Measurements from ENCODE around the gene DUSP9. TPM values are rescaled to one million over a fixed set of nuclear protein-coding genes. Genes with fewer than 3 reads are reported as not detected.
"Not testable (repeated sequence)": the region's sequence is repeated elsewhere in the genome, so short reads cannot be mapped to it uniquely, and the experiment has no call there.

Gene DUSP9
- total and polyA plus RNA-seq, 2 experiments from 2014 or later: 75.5 to 86.2 TPM

DNA sequence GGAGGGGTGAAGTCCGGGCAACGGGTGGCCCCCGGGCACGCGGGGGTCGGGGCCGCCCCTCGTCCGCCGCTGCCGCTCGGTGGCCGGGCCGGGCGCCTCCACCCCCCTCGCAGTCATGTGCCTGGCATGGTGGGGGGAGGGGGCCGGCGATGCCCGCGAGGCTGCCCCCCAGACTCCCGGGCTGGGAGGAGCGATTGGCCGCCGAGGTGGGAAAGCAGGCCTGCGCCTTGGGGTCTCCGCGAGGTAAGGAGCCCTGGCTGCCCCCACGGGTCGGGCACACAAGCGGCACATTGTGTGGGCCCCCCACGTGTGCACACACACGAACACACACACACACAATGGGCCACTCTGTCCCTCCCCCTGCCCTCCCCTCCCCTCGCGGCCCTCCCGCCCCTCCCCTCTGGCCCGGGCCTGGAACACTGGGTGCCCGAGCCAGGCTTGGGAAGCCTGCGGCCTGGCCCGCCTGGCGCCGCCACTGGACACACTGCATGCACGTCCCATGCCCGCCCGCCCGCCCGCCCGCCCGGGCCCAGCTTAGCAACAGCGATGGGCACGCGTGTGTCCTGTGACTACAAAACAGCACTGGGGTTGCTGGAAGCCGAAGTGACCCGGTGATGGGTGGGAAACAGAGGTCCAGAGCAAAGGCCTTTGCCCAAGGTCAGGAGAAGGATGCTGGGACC lies 42.0 kb downstream of the DUSP9 start:
- Histone ChIP-seq H3K27ac (no peak overlapping the region), H4K20me1 (ENCODE audit: insufficient read depth, poor library complexity, severe bottlenecking) (peaks cover 2% of the 10 kb centered on the region), H3K9me3 (ENCODE audit: low read depth) (no peaks in the 10 kb centered on the region), H2AFZ (no peak overlapping the region), H3K4me1 (ENCODE audit: insufficient read depth) (peaks cover 10% of the 10 kb centered on the region), H3K79me2 (no peaks in the 10 kb centered on the region), H3K36me3 (replicated peaks; ENCODE audit: insufficient read depth, low read depth) (no peaks in the 10 kb centered on the region), H3K9me2 (replicated peaks; ENCODE audit: insufficient read depth) (no peaks in the 10 kb centered on the region), H3K27me3 (no peaks in the 10 kb centered on the region), H3K4me3 (peak overlapping the region; percentile 13), H3K4me2 (peak overlapping the region; percentile 76)
- DNase-seq (ENCODE audit: low spot score): no peak
- TF ChIP-seq, protein P1, sequence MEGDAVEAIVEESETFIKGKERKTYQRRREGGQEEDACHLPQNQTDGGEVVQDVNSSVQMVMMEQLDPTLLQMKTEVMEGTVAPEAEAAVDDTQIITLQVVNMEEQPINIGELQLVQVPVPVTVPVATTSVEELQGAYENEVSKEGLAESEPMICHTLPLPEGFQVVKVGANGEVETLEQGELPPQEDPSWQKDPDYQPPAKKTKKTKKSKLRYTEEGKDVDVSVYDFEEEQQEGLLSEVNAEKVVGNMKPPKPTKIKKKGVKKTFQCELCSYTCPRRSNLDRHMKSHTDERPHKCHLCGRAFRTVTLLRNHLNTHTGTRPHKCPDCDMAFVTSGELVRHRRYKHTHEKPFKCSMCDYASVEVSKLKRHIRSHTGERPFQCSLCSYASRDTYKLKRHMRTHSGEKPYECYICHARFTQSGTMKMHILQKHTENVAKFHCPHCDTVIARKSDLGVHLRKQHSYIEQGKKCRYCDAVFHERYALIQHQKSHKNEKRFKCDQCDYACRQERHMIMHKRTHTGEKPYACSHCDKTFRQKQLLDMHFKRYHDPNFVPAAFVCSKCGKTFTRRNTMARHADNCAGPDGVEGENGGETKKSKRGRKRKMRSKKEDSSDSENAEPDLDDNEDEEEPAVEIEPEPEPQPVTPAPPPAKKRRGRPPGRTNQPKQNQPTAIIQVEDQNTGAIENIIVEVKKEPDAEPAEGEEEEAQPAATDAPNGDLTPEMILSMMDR (IDR thresholded peaks at IDR 0.05; ENCODE audit: poor library complexity): no peak
- 64% methylated on average over 7 of the region's 53 CpGs for WGBS (ENCODE audit: low lambda C conversion rate, missing lambda C conversion rate)

DNA sequence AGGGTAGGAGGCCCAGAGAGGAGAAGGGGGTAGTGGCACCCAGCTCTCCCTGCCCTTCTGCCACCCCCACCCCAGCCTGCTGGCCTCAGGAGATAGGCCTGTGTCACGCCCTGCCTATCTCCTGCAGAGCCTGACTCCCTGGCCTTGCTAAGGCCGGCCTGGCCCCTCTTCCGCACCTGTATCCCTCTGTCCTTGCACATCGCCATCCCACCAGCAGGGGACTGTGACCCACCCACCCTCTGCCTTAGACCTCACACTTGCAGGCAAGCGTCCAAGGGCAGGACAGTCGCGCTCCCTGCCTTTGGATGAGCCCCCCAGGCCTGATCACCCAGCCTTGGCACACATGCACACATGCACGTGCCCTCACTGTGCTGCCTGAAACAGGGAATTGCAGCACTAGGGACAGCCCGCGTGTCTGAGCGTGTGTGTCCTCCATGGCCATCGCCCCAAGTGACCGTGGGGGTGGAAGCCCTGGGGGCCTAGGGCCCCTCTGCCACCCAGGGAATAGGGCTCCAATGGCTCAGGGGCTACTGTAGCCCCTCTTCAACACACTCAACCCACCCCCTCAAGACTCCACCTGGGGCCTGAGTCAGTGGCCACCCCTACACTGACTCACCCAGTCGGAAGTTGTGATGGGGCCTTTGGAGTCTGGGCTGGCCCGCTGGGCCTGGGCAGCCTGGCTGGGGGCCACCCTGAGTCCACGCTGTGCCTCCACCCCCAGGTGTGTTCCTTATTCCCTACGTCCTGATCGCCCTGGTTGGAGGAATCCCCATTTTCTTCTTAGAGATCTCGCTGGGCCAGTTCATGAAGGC lies 42.9 kb downstream of the DUSP9 start:
- Histone ChIP-seq H3K4me3 (no peak overlapping the region), H3K4me1 (ENCODE audit: insufficient read depth) (peaks cover 9% of the 10 kb centered on the region)

DNA sequence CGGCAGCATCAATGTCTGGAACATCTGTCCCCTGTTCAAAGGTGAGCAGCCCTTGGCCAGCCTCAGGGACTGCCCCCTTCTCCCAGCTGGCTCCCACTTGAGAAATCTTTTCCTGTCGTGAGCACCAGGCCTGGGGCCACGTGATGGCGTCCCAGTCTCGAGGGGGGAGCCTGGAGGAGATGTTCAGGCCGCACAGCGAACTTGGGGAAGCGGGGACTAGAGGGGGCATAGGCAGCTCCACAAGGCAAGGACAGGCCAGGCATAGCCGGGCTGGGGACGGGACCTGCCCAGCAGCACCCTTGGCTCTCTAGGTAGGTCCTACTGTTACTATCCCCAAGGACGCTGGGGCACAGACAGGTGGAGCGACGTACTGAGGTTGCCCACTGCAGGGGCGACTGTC lies 43.5 kb downstream of the DUSP9 start:
- no peaks in the 10 kb centered on the region for H3K79me2 ChIP-seq
- no peak overlapping the region for H2AFZ ChIP-seq
- H4K20me1 ChIP-seq (ENCODE audit: insufficient read depth, poor library complexity, severe bottlenecking): peaks cover 2% of the 10 kb centered on the region
- no peaks in the 10 kb centered on the region for H3K27me3 ChIP-seq
- TF ChIP-seq EZH2phosphoT487 (IDR thresholded peaks at IDR 0.05; ENCODE audit: low read depth, severe bottlenecking, unreplicated experiment) (no peak), EZH2 (IDR thresholded peaks at IDR 0.05; ENCODE audit: borderline replicate concordance) (no peak)
- TF ChIP-seq, protein P1 (IDR thresholded peaks at IDR 0.05; ENCODE audit: poor library complexity): no peak
- no peak for DNase-seq (ENCODE audit: low spot score)
- WGBS (ENCODE audit: low lambda C conversion rate, missing lambda C conversion rate): 85% methylated on average over 10 of the region's 14 CpGs
- peak overlapping the region; percentile 76 for H3K4me2 ChIP-seq
- no peaks in the 10 kb centered on the region for H3K9me3 ChIP-seq (ENCODE audit: low read depth)
- no peaks in the 10 kb centered on the region for H3K9me2 ChIP-seq (replicated peaks; ENCODE audit: insufficient read depth)
- H3K27ac ChIP-seq: no peak overlapping the region
- peaks cover 4% of the 10 kb centered on the region for H3K4me1 ChIP-seq (ENCODE audit: insufficient read depth)
- no peak overlapping the region for H3K4me3 ChIP-seq
- H3K36me3 ChIP-seq (replicated peaks; ENCODE audit: insufficient read depth, low read depth): no peaks in the 10 kb centered on the region

More for the DNA sequence above, 42.9 kb downstream of the DUSP9 start:
- TF ChIP-seq EZH2 (IDR thresholded peaks at IDR 0.05; ENCODE audit: borderline replicate concordance) (no peak), EZH2phosphoT487 (IDR thresholded peaks at IDR 0.05; ENCODE audit: low read depth, severe bottlenecking, unreplicated experiment) (no peak)
- TF ChIP-seq, protein P1 (IDR thresholded peaks at IDR 0.05; ENCODE audit: poor library complexity): no peak
- H3K36me3 ChIP-seq (replicated peaks; ENCODE audit: insufficient read depth, low read depth): no peaks in the 10 kb centered on the region
- 84% methylated on average over 18 of the region's 19 CpGs for WGBS (ENCODE audit: low lambda C conversion rate, missing lambda C conversion rate)
- H3K79me2 ChIP-seq: no peaks in the 10 kb centered on the region
- peaks cover 2% of the 10 kb centered on the region for H4K20me1 ChIP-seq (ENCODE audit: insufficient read depth, poor library complexity, severe bottlenecking)
- H3K27ac ChIP-seq: no peak overlapping the region
- no peak for DNase-seq (ENCODE audit: low spot score)
- H2AFZ ChIP-seq: no peak overlapping the region
- no peaks in the 10 kb centered on the region for H3K9me2 ChIP-seq (replicated peaks; ENCODE audit: insufficient read depth)
- no peaks in the 10 kb centered on the region for H3K27me3 ChIP-seq
- peak overlapping the region; percentile 76 for H3K4me2 ChIP-seq
- H3K9me3 ChIP-seq (ENCODE audit: low read depth): no peaks in the 10 kb centered on the region

DNA sequence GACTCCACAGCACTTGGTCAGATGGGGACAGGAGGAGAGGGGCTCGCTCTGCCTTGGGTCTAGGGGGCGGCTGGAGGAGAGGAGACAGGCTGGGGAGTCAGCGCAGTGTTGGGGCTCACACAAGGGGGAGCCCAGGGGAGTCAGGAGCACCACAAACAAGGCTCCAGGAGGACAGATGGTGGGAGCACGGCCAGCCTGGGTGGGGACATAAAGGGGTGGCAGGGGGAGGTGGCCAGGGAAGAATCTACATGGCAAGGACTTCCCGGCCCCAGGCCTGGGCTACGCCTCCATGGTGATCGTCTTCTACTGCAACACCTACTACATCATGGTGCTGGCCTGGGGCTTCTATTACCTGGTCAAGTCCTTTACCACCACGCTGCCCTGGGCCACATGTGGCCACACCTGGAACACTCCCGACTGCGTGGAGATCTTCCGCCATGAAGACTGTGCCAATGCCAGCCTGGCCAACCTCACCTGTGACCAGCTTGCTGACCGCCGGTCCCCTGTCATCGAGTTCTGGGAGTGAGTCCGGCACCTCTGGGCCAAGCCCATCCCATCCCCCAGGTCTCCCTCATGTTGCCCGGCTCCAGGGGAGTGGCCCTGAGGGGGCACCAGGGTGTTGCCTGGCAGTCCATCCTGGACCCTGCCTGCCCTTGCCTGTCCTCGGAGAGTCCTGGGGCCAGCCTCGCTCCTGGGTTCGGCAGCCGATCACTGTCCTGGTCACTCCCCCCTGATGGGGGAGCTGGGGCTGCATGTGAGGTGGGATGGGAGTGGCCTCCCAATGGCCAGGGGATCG lies 44.2 kb downstream of the DUSP9 start:
- not testable (repeated sequence) for H3K9me3 ChIP-seq (ENCODE audit: low read depth); H3K4me3 ChIP-seq; H3K27ac ChIP-seq; H3K27me3 ChIP-seq; H3K36me3 ChIP-seq (replicated peaks; ENCODE audit: insufficient read depth, low read depth); H3K4me1 ChIP-seq (ENCODE audit: insufficient read depth); H3K79me2 ChIP-seq; H4K20me1 ChIP-seq (ENCODE audit: insufficient read depth, poor library complexity, severe bottlenecking); H3K9me2 ChIP-seq (replicated peaks; ENCODE audit: insufficient read depth); H3K4me2 ChIP-seq; H2AFZ ChIP-seq; DNase-seq (ENCODE audit: low spot score)
- 90% methylated on average over 21 of the region's 21 CpGs for WGBS (ENCODE audit: low lambda C conversion rate, missing lambda C conversion rate)
